HepG2 (cell line): Measurements from ENCODE around the gene SLC11A1. TPM values are rescaled to one million over a fixed set of nuclear protein-coding genes. Genes with fewer than 3 reads are reported as not detected.

Experiments
- DRAP1 ChIP-seq: IDR thresholded peaks from 2 replicates; pipeline ENCODE4 v1.6.1; 2016; ENCODE audit warnings: missing genetic modification reagents, missing compliant biosample characterization
- EEA1 ChIP-seq: sonication (generic); formaldehyde crosslinking; IDR thresholded peaks from 2 replicates; pipeline ENCODE4 v1.5.1; 2020; ENCODE audit warnings: mild to moderate bottlenecking, missing genetic modification reagents, borderline replicate concordance
- FOXP1 ChIP-seq, 2 experiments: fragments of 450-650 bp in 1 of 2; IDR thresholded peaks; 2 replicates each; pipeline ENCODE4 v1.6.1; 2017 to 2018; ENCODE audit warnings: antibody characterized with exemption in 1 of 2
- GZF1 ChIP-seq: sonication (generic); formaldehyde crosslinking; IDR thresholded peaks from 2 replicates; pipeline ENCODE4 v1.5.1; 2020; ENCODE audit warnings: mild to moderate bottlenecking, missing genetic modification reagents
- HDAC1 ChIP-seq: sonication (generic); formaldehyde crosslinking; IDR thresholded peaks from 2 replicates; pipeline ENCODE4 v1.5.1; 2020; ENCODE audit warnings: mild to moderate bottlenecking, missing genetic modification reagents
- KLF9 ChIP-seq: IDR thresholded peaks from 2 replicates; pipeline ENCODE4 v1.6.1; 2016; ENCODE audit warnings: low read depth
- NCOA1 ChIP-seq: sonication (generic); formaldehyde crosslinking; IDR thresholded peaks from 2 replicates; pipeline ENCODE4 v1.9.0; 2021; ENCODE audit warnings: missing genetic modification reagents
- NR1H2 ChIP-seq: sonication (generic); formaldehyde crosslinking; IDR thresholded peaks from 2 replicates; pipeline ENCODE4 v1.8.1; 2022; ENCODE audit warnings: low read depth, missing genetic modification reagents, borderline replicate concordance
- NR3C1 ChIP-seq: sonication (generic); formaldehyde crosslinking; IDR thresholded peaks from 2 replicates; pipeline ENCODE4 v1.4.0; 2020; ENCODE audit warnings: missing genetic modification reagents
- PHB2 ChIP-seq: fragments of 450-650 bp; IDR thresholded peaks from 2 replicates; pipeline ENCODE4 v1.6.1; 2018; ENCODE audit not compliant: partially characterized antibody
- RELA ChIP-seq: sonication (generic); formaldehyde crosslinking; IDR thresholded peaks from 2 replicates; pipeline ENCODE4 v1.4.0; 2020; ENCODE audit warnings: missing genetic modification reagents
- SIN3B ChIP-seq: fragments of 150-350 bp; IDR thresholded peaks from 2 replicates; pipeline ENCODE4 v1.6.1; 2014; ENCODE audit warnings: low read length
- SUZ12 ChIP-seq: fragments of 150-350 bp; IDR thresholded peaks from 2 replicates; pipeline ENCODE4 v1.6.1; 2014; ENCODE audit warnings: low read depth, low read length
- TGIF2 ChIP-seq: IDR thresholded peaks from 2 replicates; pipeline ENCODE4 v1.6.1; 2016; ENCODE audit warnings: control low read depth, missing compliant biosample characterization
- YEATS4 ChIP-seq: sonication (generic); formaldehyde crosslinking; IDR thresholded peaks from 2 replicates; pipeline ENCODE4 v1.4.0; 2020; ENCODE audit warnings: missing genetic modification reagents, borderline replicate concordance
- ZFP82 ChIP-seq: sonication (generic); formaldehyde crosslinking; IDR thresholded peaks from 2 replicates; pipeline ENCODE4 v1.5.1; 2020; ENCODE audit warnings: mild to moderate bottlenecking, missing genetic modification reagents, borderline replicate concordance
- ZNF383 ChIP-seq: sonication (generic); formaldehyde crosslinking; IDR thresholded peaks from 2 replicates; pipeline ENCODE4 v1.4.0; 2020; ENCODE audit warnings: missing genetic modification reagents, mild to moderate bottlenecking, borderline replicate concordance
- ZNF850 ChIP-seq: sonication (generic); formaldehyde crosslinking; conservative IDR thresholded peaks from 2 replicates; pipeline ENCODE4 v1.9.0; 2021; ENCODE audit warnings: mild to moderate bottlenecking, missing genetic modification reagents
- ZNF883 ChIP-seq: sonication (generic); formaldehyde crosslinking; IDR thresholded peaks from 2 replicates; pipeline ENCODE4 v1.5.1; 2020; ENCODE audit warnings: mild to moderate bottlenecking, missing genetic modification reagents; ENCODE audit errors: not compliant biosample characterization
- ZXDC ChIP-seq: sonication (generic); formaldehyde crosslinking; IDR thresholded peaks from 2 replicates; pipeline ENCODE4 v1.5.0; 2020; ENCODE audit warnings: mild to moderate bottlenecking, missing genetic modification reagents
- polyA plus RNA-seq, 8 experiments: library from polyadenylated mRNA; depleted of rRNA in 3 of 8; stranded (reverse) in 7 of 8; unstranded in 1 of 8; fragments of >200 nt; fragmentation: Illumina TruSeq in 4 of 8; extraction: Trizol in 4 of 8; gene quantifications; 2 replicates each; pipeline versions ENCODE4 v1.2.1 to v1.2.3, GENCODE V29; 2011 to 2016; ENCODE audit warnings: low read depth in 4 of 8, missing spikeins in 1 of 8, mixed read lengths in 1 of 8; ENCODE audit not compliant: insufficient read depth in 1 of 8
- total RNA-seq, 5 experiments: library from RNA; depleted of rRNA; stranded (reverse); fragments of >200 nt; fragmentation: Illumina TruSeq; extraction: Trizol; gene quantifications; 2 replicates each; pipeline ENCODE4 v1.2.3, GENCODE V29; 2016; ENCODE audit warnings: low read depth in 1 of 5
- TF ChIP-seq, protein P1 (sequence below): sonication (generic); formaldehyde crosslinking; IDR thresholded peaks from 2 replicates; pipeline ENCODE4 v1.4.0; 2020; ENCODE audit warnings: mild to moderate bottlenecking, low read depth, missing genetic modification reagents
- TF ChIP-seq, protein P2 (sequence below): IDR thresholded peaks from 2 replicates; pipeline ENCODE4 v1.6.1; 2016
- TF ChIP-seq, protein P3 (sequence below): sonication (generic); formaldehyde crosslinking; IDR thresholded peaks from 2 replicates; pipeline ENCODE4 v1.4.0; 2020; ENCODE audit warnings: mild to moderate bottlenecking, missing genetic modification reagents, borderline replicate concordance

The SLC11A1 gene
- total and polyA plus RNA-seq, 2 of the 13 experiments (the other 11 are each of a cell fraction or from before 2014, with no cell fraction given), result 0.33 to 2.3 TPM

GRCh38 chr2:218397820-218398436 lies 15.9 kb downstream of the SLC11A1 start (continued):
- TF ChIP-seq DRAP1 (CRISPR knock-in tag) (peak; percentile 99), KLF9 (peak; percentile 86; the same call in 1 of the 2 replicates), FOXP1 (IDR thresholded peaks at IDR 0.05) (no peak), FOXP1 (CRISPR knock-in tag; IDR thresholded peaks at IDR 0.05) (no peak), TGIF2 (CRISPR knock-in tag) (peak; percentile 14), ZNF383 (CRISPR knock-in tag) (no peak), PHB2 (no peak), HDAC1 (CRISPR knock-in tag) (peak; percentile 91), ZFP82 (CRISPR knock-in tag) (no peak), SIN3B (no peak), ZXDC (no peak), ZNF883 (CRISPR knock-in tag) (peak; percentile 17), NCOA1 (CRISPR knock-in tag) (peak; percentile 64; the same call in 1 of the 2 replicates), EEA1 (peak; percentile 12; the same call in 1 of the 2 replicates), ZNF850 (no peak), NR1H2 (CRISPR knock-in tag) (no peak; the same call in 1 of the 2 replicates), NR3C1 (CRISPR knock-in tag) (no peak), RELA (no peak), GZF1 (CRISPR knock-in tag) (0 out of 2 replicates have a peak, but pooled peaks have one; percentile 53), YEATS4 (CRISPR knock-in tag) (peak; percentile 90; the same call in 1 of the 2 replicates), SUZ12 (no peak)
- TF ChIP-seq, protein P1, sequence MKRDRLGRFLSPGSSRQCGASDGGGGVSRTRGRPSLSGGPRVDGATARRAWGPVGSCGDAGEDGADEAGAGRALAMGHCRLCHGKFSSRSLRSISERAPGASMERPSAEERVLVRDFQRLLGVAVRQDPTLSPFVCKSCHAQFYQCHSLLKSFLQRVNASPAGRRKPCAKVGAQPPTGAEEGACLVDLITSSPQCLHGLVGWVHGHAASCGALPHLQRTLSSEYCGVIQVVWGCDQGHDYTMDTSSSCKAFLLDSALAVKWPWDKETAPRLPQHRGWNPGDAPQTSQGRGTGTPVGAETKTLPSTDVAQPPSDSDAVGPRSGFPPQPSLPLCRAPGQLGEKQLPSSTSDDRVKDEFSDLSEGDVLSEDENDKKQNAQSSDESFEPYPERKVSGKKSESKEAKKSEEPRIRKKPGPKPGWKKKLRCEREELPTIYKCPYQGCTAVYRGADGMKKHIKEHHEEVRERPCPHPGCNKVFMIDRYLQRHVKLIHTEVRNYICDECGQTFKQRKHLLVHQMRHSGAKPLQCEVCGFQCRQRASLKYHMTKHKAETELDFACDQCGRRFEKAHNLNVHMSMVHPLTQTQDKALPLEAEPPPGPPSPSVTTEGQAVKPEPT (CRISPR knock-in tag), result peak; percentile 9; the same call in 1 of the 2 replicates
- TF ChIP-seq, protein P2, sequence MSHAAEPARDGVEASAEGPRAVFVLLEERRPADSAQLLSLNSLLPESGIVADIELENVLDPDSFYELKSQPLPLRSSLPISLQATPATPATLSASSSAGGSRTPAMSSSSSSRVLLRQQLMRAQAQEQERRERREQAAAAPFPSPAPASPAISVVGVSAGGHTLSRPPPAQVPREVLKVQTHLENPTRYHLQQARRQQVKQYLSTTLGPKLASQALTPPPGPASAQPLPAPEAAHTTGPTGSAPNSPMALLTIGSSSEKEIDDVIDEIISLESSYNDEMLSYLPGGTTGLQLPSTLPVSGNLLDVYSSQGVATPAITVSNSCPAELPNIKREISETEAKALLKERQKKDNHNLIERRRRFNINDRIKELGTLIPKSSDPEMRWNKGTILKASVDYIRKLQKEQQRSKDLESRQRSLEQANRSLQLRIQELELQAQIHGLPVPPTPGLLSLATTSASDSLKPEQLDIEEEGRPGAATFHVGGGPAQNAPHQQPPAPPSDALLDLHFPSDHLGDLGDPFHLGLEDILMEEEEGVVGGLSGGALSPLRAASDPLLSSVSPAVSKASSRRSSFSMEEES, result peak; percentile 85
- TF ChIP-seq, protein P3, sequence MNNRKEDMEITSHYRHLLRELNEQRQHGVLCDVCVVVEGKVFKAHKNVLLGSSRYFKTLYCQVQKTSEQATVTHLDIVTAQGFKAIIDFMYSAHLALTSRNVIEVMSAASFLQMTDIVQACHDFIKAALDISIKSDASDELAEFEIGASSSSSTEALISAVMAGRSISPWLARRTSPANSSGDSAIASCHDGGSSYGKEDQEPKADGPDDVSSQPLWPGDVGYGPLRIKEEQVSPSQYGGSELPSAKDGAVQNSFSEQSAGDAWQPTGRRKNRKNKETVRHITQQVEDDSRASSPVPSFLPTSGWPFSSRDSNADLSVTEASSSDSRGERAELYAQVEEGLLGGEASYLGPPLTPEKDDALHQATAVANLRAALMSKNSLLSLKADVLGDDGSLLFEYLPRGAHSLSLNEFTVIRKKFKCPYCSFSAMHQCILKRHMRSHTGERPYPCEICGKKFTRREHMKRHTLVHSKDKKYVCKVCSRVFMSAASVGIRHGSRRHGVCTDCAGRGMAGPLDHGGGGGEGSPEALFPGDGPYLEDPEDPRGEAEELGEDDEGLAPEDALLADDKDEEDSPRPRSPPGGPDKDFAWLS (CRISPR knock-in tag), result no peak
